Measurements from ENCODE around the gene GIT1. TPM values are rescaled to one million over a fixed set of nuclear protein-coding genes. Genes with fewer than 3 reads are reported as not detected.
A peak's percentile ranks its signal among the peaks of the same experiment; 100 is the strongest.

Gene GIT1
- total and polyA plus RNA-seq, 2 of the 13 experiments (the other 11 are each of a cell fraction or from before 2014, with no cell fraction given): 14.2 to 30.8 TPM

DNA sequence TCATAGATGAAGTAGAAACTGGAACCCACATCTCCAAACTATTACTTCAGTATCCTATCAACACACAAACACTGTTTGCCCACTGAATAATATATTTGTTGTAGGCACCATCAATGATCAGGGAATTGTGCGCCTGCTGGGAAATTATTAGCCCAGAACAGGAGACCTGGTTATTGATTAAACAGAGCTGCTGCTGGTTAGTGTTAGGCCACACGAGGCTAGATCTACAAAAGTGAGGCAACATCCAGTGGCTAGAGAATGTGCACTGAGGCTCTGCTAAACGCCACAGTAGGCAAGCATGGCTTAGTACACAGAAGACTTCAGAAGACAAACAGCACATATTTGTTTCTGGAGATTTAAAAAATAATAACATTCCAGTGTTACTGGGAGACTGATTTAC, 33.6 kb downstream of the GIT1 start (continued):
- TF ChIP-seq, protein P1, sequence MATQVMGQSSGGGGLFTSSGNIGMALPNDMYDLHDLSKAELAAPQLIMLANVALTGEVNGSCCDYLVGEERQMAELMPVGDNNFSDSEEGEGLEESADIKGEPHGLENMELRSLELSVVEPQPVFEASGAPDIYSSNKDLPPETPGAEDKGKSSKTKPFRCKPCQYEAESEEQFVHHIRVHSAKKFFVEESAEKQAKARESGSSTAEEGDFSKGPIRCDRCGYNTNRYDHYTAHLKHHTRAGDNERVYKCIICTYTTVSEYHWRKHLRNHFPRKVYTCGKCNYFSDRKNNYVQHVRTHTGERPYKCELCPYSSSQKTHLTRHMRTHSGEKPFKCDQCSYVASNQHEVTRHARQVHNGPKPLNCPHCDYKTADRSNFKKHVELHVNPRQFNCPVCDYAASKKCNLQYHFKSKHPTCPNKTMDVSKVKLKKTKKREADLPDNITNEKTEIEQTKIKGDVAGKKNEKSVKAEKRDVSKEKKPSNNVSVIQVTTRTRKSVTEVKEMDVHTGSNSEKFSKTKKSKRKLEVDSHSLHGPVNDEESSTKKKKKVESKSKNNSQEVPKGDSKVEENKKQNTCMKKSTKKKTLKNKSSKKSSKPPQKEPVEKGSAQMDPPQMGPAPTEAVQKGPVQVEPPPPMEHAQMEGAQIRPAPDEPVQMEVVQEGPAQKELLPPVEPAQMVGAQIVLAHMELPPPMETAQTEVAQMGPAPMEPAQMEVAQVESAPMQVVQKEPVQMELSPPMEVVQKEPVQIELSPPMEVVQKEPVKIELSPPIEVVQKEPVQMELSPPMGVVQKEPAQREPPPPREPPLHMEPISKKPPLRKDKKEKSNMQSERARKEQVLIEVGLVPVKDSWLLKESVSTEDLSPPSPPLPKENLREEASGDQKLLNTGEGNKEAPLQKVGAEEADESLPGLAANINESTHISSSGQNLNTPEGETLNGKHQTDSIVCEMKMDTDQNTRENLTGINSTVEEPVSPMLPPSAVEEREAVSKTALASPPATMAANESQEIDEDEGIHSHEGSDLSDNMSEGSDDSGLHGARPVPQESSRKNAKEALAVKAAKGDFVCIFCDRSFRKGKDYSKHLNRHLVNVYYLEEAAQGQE (IDR thresholded peaks at IDR 0.05; ENCODE audit: borderline replicate concordance in 1 of 2, low read depth in 1 of 2, low read length in 2 of 2): no peak
- TF ChIP-seq ZNF275 (CRISPR knock-in tag; IDR thresholded peaks at IDR 0.05; ENCODE audit: borderline replicate concordance) (no peak; the same call in 1 of the 2 replicates), TFE3 (CRISPR knock-in tag; IDR thresholded peaks at IDR 0.05) (peak; percentile 68; the same call in 1 of the 2 replicates), ZMAT3 (CRISPR knock-in tag; conservative IDR thresholded peaks at IDR 0.05) (no peak), ZNF577 (CRISPR knock-in tag; IDR thresholded peaks at IDR 0.05; ENCODE audit: borderline replicate concordance, low read depth) (no peak), AFF4 (CRISPR knock-in tag; IDR thresholded peaks at IDR 0.05) (no peak), TBL1XR1 (IDR thresholded peaks at IDR 0.05; ENCODE audit: borderline replicate concordance, low read length, partially characterized antibody) (no peak), KAT7 (CRISPR knock-in tag; IDR thresholded peaks at IDR 0.05; ENCODE audit: borderline replicate concordance) (no peak), PLSCR1 (CRISPR knock-in tag; IDR thresholded peaks at IDR 0.05; ENCODE audit: borderline replicate concordance) (no peak), JDP2 (CRISPR knock-in tag; IDR thresholded peaks at IDR 0.05; ENCODE audit: borderline replicate concordance) (no peak), CCDC6 (CRISPR knock-in tag; IDR thresholded peaks at IDR 0.05) (no peak), RFX1 (IDR thresholded peaks at IDR 0.05) (no peak), SOX6 (IDR thresholded peaks at IDR 0.05) (no peak), SOX6 (CRISPR knock-in tag; IDR thresholded peaks at IDR 0.05) (peak; percentile 80)
- TF ChIP-seq, protein P2, sequence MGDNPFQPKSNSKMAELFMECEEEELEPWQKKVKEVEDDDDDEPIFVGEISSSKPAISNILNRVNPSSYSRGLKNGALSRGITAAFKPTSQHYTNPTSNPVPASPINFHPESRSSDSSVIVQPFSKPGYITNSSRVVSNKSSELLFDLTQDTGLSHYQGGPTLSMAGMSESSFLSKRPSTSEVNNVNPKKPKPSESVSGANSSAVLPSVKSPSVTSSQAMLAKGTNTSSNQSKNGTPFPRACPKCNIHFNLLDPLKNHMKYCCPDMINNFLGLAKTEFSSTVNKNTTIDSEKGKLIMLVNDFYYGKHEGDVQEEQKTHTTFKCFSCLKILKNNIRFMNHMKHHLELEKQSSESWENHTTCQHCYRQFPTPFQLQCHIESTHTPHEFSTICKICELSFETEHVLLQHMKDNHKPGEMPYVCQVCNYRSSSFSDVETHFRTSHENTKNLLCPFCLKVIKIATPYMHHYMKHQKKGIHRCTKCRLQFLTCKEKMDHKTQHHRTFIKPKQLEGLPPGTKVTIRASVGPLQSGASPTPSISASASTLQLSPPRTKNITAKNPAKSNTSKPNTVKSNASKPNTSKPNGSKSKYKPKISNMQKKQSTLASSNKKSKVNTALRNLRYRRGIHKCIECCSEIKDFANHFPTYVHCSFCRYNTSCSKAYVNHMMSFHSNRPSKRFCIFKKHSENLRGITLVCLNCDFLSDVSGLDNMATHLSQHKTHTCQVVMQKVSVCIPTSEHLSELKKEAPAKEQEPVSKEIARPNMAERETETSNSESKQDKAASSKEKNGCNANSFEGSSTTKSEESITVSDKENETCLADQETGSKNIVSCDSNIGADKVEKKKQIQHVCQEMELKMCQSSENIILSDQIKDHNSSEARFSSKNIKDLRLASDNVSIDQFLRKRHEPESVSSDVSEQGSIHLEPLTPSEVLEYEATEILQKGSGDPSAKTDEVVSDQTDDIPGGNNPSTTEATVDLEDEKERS (CRISPR knock-in tag; IDR thresholded peaks at IDR 0.05): no peak
